ENCODE measurements around the gene CALCOCO1.

GRCh38 chr12:53720946-53721345 is 6.3 kb downstream of the CALCOCO1 start:
- TF ChIP-seq CTCF (conservative IDR thresholded peaks at IDR 0.05; ENCODE audit: low read depth, low read length) (no peak), EZH2 (IDR thresholded peaks at IDR 0.05; ENCODE audit: low read length, unreplicated experiment) (no peak), EZH2phosphoT487 (IDR thresholded peaks at IDR 0.05; ENCODE audit: borderline replicate concordance, low read length) (no peak)
